CD4-positive, alpha-beta T cell (primary cell): ENCODE results near the gene BRD7. TPM values are rescaled to one million over a fixed set of nuclear protein-coding genes. Genes with fewer than 3 reads are reported as not detected.

Experiments used
- ATAC-seq: fragments of 200-7000 bp; cut with Tn5 transposase; one replicate; pipeline ENCODE4 v1.10.0; 2022; ENCODE audit warnings: mild to moderate bottlenecking; ENCODE audit not compliant: poor library complexity
- CTCF ChIA-PET: fragments of 350-600 bp; sonication (Branson Sonifier 250); formaldehyde crosslinking; loops from one replicate; lab custom pipeline; 2021; ENCODE audit warnings: antibody characterized with exemption, inconsistent platforms; lab: Charles Lee
- POLR2A ChIA-PET: fragments of 350-600 bp; sonication (Branson Sonifier 250); formaldehyde crosslinking; loops from one replicate; lab custom pipeline; 2021; ENCODE audit warnings: antibody characterized with exemption, inconsistent platforms; lab: Charles Lee
- DNase-seq, 14 experiments: peaks; one replicate each; pipeline ENCODE4 v3.0.0-alpha.2; 2013 to 2020; ENCODE audit warnings: mixed read lengths in 2 of 14
- H3K27ac ChIP-seq, 2 donors: one replicate each; pipeline versions ENCODE4 v1.5.1 to v1.7.0; 2013; ENCODE audit warnings: low read length in 2 of 2, low read depth in 1 of 2, mild to moderate bottlenecking in 1 of 2
- H3K27me3 ChIP-seq, 2 experiments: 1 replicate in 1 of 2; 2 replicates in 1 of 2; pipeline versions ENCODE4 v1.6.1 to v1.7.0; 2013; ENCODE audit warnings: low read length in 2 of 2, control low read depth in 1 of 2, mild to moderate bottlenecking in 1 of 2, moderate library complexity in 1 of 2; ENCODE audit not compliant: insufficient read depth in 2 of 2, control insufficient read depth in 1 of 2
- H3K36me3 ChIP-seq: one replicate; pipeline ENCODE4 v1.6.1; 2013; ENCODE audit warnings: low read length, control low read depth; ENCODE audit not compliant: insufficient read depth
- H3K4me1 ChIP-seq: one replicate; pipeline ENCODE4 v1.6.1; 2013; ENCODE audit warnings: low read length, control low read depth; ENCODE audit not compliant: insufficient read depth
- H3K4me3 ChIP-seq: one replicate; pipeline ENCODE4 v1.5.1; 2013; ENCODE audit warnings: mild to moderate bottlenecking, low read length, moderate library complexity
- H3K9me3 ChIP-seq, 2 experiments: 1 replicate in 1 of 2; 2 replicates in 1 of 2; pipeline versions ENCODE4 v1.6.1 to v1.7.0; 2013; ENCODE audit warnings: low read length in 2 of 2, mild to moderate bottlenecking in 2 of 2, control low read depth in 1 of 2, moderate library complexity in 1 of 2; ENCODE audit not compliant: control insufficient read depth in 1 of 2, insufficient read depth in 1 of 2
- H3K27ac Mint-ChIP-seq: one replicate; pipeline ENCODE4 v1.8.0; 2020; ENCODE audit warnings: mixed read lengths
- H3K27me3 Mint-ChIP-seq: one replicate; pipeline ENCODE4 v1.8.0; 2021; ENCODE audit warnings: mixed read lengths
- H3K36me3 Mint-ChIP-seq: one replicate; pipeline ENCODE4 v1.8.0; 2021; ENCODE audit warnings: low read depth, mixed read lengths
- H3K4me1 Mint-ChIP-seq: one replicate; pipeline ENCODE4 v1.8.0; 2021; ENCODE audit warnings: low read depth, mixed read lengths
- H3K4me3 Mint-ChIP-seq: one replicate; pipeline ENCODE4 v1.8.0; 2020; ENCODE audit warnings: mild to moderate bottlenecking, mixed read lengths
- H3K9me3 Mint-ChIP-seq: one replicate; pipeline ENCODE4 v1.8.0; 2020; ENCODE audit warnings: mixed read lengths
- CTCF ChIP-seq: fragments of 200-600 bp; IDR thresholded peaks from one replicate; pipeline ENCODE4 v1.8.0; 2022; ENCODE audit warnings: antibody characterized with exemption, mild to moderate bottlenecking
- intact Hi-C, 2 experiments: fragments of 100-400 bp; cut with DNase I in 1 of 2; cut with micrococcal nuclease in 1 of 2; formaldehyde crosslinking; loops; one replicate each; pipeline versions ENCODE4 v1.15.1 to v1.9.0; 2023 to 2025; cut with DNase I, micrococcal nuclease
- total RNA-seq, 174 experiments: library from RNA in 2 of 174; stranded (reverse) in 2 of 174; gene quantifications; one replicate each; pipeline ENCODE4 v1.2.3 and lab custom pipeline; 2021 to 2026

BRD7 gene
- total RNA-seq, 2 experiments from 2014 or later, result 95.4 to 103 TPM

GRCh38 chr16:50311134-50311528 is 57.7 kb downstream of the BRD7 start:
- intact Hi-C loops, result loop anchor here in 1 of 2 experiments (10.0 kb wide), 1 partner anchor 46 kb away; the partner anchor contains the start of gene ADCY7
- no peak overlapping the region for H3K4me3 Mint-ChIP-seq
- H3K27ac ChIP-seq, result no peak overlapping the region
- H3K27me3 ChIP-seq, result no peaks in the 10 kb centered on the region
- DNase-seq (peak in 1 of 14 experiments; percentile 23), ATAC-seq (no peak)
- peaks cover 43% of the 10 kb centered on the region for H3K4me1 ChIP-seq
- ChIA-PET CTCF (no interaction called here), POLR2A (no interaction called here)
- H3K9me3 ChIP-seq, result no peaks in the 10 kb centered on the region
- H3K27me3 Mint-ChIP-seq, result no peaks in the 10 kb centered on the region
- H3K36me3 Mint-ChIP-seq, result peaks cover 89% of the 10 kb centered on the region
- peak overlapping the region; percentile 36 for H3K27ac Mint-ChIP-seq
- H3K9me3 Mint-ChIP-seq, result no peaks in the 10 kb centered on the region
- TF ChIP-seq CTCF, result no peak
- H3K36me3 ChIP-seq, result peaks cover 99% of the 10 kb centered on the region
- peaks cover 20% of the 10 kb centered on the region for H3K4me1 Mint-ChIP-seq
- no peak overlapping the region for H3K4me3 ChIP-seq

DNA sequence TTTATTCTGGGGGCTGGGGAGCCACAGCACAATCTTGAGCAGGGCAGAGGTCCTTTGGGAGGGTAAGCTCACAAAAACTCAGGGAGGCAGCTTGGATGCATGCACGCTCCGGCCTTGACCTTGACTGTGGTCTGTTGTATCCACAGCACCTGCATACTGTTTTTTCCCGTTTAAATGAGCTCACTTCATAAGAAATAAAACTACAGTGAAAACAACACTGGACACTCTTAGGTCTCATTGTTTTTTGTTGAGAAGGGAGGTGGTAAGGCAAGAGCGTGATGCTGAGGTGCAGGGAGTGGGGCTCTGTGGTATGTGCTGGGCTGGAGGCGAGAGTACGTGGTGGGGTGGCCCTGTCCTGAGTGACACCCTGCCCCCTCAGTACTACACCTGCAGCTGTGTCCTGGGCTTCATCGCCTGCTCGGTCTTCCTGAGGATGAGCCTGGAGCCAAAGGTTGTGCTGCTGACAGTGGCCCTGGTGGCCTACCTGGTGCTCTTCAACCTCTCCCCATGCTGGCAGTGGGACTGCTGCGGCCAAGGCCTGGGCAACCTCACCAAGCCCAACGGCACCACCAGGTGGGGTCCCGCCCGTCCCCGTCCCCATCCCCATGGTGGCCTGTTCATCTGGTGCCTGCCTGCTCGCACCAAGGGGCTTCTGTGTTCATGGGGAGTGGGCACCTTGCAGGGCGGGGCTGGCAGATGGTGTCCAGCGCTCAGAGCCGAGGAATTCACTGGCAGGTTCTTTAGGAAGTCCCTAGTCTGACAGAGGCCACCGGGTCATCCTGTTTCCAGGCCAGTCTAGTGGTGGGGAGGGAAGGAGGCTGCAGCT is 58.3 kb downstream of the BRD7 start:
- CTCF ChIA-PET, result no interaction called here
- Mint-ChIP-seq H3K27ac (peak overlapping the region; percentile 67), H3K9me3 (no peaks in the 10 kb centered on the region), H3K36me3 (peaks cover 87% of the 10 kb centered on the region), H3K4me3 (no peak overlapping the region), H3K4me1 (peaks cover 20% of the 10 kb centered on the region), H3K27me3 (no peaks in the 10 kb centered on the region)
- DNase-seq, result peak in 2 of 14 experiments; percentile 8 to 32
- H3K36me3 ChIP-seq, result peaks cover 99% of the 10 kb centered on the region
- no peak for ATAC-seq
- intact Hi-C loops, result loop anchor here in 1 of 2 experiments (10.0 kb wide), 1 partner anchor 46 kb away; the partner anchor contains the start of gene ADCY7
- no peaks in the 10 kb centered on the region for H3K27me3 ChIP-seq
- no peak for TF ChIP-seq CTCF
- no peaks in the 10 kb centered on the region for H3K9me3 ChIP-seq
- POLR2A ChIA-PET, result interaction anchor here (2.4 kb wide), 1 partner anchor 36 kb away, joined by 13 read pairs; no protein-coding TSS in a partner anchor
- no peak overlapping the region for H3K27ac ChIP-seq
- H3K4me3 ChIP-seq, result no peak overlapping the region
- peaks cover 43% of the 10 kb centered on the region for H3K4me1 ChIP-seq

GRCh38 chr16:50309527-50310307 is 59.1 kb downstream of the BRD7 start:
- ChIA-PET CTCF (no interaction called here), POLR2A (interaction anchor here (2.4 kb wide), 1 partner anchor 35 kb away, joined by 13 read pairs; no protein-coding TSS in a partner anchor)
- peak in 2 of 14 experiments; percentile 2 to 29 for DNase-seq
- no peaks in the 10 kb centered on the region for H3K27me3 Mint-ChIP-seq
- no peak for ATAC-seq
- no peaks in the 10 kb centered on the region for H3K27me3 ChIP-seq
- peak overlapping the region in 1 of 2 donors; percentile 29 for H3K27ac ChIP-seq
- intact Hi-C loops, result loop anchor here in 1 of 2 experiments (10.0 kb wide), 1 partner anchor 45 kb away; the partner anchor contains the start of gene ADCY7
- peaks cover 83% of the 10 kb centered on the region for H3K36me3 Mint-ChIP-seq
- TF ChIP-seq CTCF, result no peak
- H3K36me3 ChIP-seq, result peaks cover 99% of the 10 kb centered on the region
- H3K27ac Mint-ChIP-seq, result peak overlapping the region; percentile 67
- peaks cover 38% of the 10 kb centered on the region for H3K4me1 ChIP-seq
- peaks cover 20% of the 10 kb centered on the region for H3K4me1 Mint-ChIP-seq
- H3K4me3 ChIP-seq, result no peak overlapping the region
- H3K4me3 Mint-ChIP-seq, result no peak overlapping the region
- H3K9me3 ChIP-seq, result no peaks in the 10 kb centered on the region
- no peaks in the 10 kb centered on the region for H3K9me3 Mint-ChIP-seq
